A549 (cell line): ENCODE measurements around the gene MAN1C1.

Experiments
- CBX8 ChIP-seq: fragments of 200-600 bp; sonication (generic); IDR thresholded peaks from 2 replicates; pipeline ENCODE4 v1.6.1; 2016
- ESRRA ChIP-seq: fragments of 150-350 bp; IDR thresholded peaks from 2 replicates; pipeline ENCODE4 v1.6.1; 2014; ENCODE audit warnings: mild to moderate bottlenecking, low read length, borderline replicate concordance
- HOXB5 ChIP-seq: fragments of 250-450 bp; sonication (Bioruptor Pico); IDR thresholded peaks from 2 replicates; pipeline ENCODE4 v1.5.0; 2020; ENCODE audit warnings: mild to moderate bottlenecking, moderate library complexity
- KDM1A ChIP-seq: fragments of 200-600 bp; sonication (generic); IDR thresholded peaks from 2 replicates; pipeline ENCODE4 v1.6.1; 2016; ENCODE audit warnings: low read depth, mild to moderate bottlenecking
- MYC ChIP-seq: IDR thresholded peaks from 2 replicates; pipeline ENCODE4 v1.6.1; 2012; ENCODE audit warnings: mild to moderate bottlenecking, inconsistent platforms, low read length, improper control_type of control experiment, borderline replicate concordance
- NR3C1 ChIP-seq: fragments of >200 bp; sonication (Bioruptor Twin); formaldehyde crosslinking; IDR thresholded peaks from 3 replicates; pipeline ENCODE4 v1.6.1; 2017
- POLR2A ChIP-seq: IDR thresholded peaks from 2 replicates; pipeline ENCODE4 v1.6.1; 2012; ENCODE audit warnings: mild to moderate bottlenecking, low read length
- SMC3 ChIP-seq: fragments of >200 bp; sonication (Bioruptor Twin); formaldehyde crosslinking; IDR thresholded peaks from 3 replicates; pipeline ENCODE4 v1.6.1; 2018; ENCODE audit warnings: inconsistent platforms
- ZSCAN20 ChIP-seq: fragments of 250-450 bp; sonication (Bioruptor Pico); IDR thresholded peaks from 2 replicates; pipeline ENCODE4 v1.8.0; 2022; ENCODE audit warnings: mild to moderate bottlenecking, moderate library complexity
- TF ChIP-seq, protein P1 (sequence below): fragments of >200 bp; sonication (Bioruptor Twin); formaldehyde crosslinking; IDR thresholded peaks from 3 replicates; pipeline ENCODE4 v1.5.1; 2016
- TF ChIP-seq, protein P2 (sequence below): IDR thresholded peaks from 2 replicates; pipeline ENCODE4 v1.6.1; 2012; ENCODE audit warnings: low read depth, borderline replicate concordance
- TF ChIP-seq, protein P3 (sequence below): fragments of 200-600 bp; sonication (generic); IDR thresholded peaks from 2 replicates; pipeline ENCODE4 v1.6.1; 2016; ENCODE audit warnings: antibody characterized with exemption, mild to moderate bottlenecking, moderate library complexity

DNA sequence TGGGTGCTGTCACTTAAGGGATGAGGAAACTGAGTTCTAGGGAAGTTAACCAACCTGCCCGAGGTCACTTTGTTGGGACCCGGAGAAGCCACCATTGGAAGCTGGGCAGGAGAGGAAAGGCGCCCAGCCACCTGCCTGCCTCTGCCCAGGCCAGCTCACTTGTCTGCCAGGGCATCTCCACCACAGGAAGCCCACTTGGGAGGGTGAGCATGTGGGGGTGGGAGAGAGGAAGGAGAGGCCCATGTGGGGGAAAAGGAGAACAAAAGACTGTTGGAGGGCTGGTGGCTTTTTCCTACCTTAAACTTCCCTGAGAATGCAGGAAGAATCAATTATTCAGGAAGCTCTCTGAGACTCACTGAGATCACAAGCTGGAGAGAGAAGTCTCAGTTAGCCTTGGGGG, 139.6 kb downstream of the MAN1C1 start:
- TF ChIP-seq, protein P1, sequence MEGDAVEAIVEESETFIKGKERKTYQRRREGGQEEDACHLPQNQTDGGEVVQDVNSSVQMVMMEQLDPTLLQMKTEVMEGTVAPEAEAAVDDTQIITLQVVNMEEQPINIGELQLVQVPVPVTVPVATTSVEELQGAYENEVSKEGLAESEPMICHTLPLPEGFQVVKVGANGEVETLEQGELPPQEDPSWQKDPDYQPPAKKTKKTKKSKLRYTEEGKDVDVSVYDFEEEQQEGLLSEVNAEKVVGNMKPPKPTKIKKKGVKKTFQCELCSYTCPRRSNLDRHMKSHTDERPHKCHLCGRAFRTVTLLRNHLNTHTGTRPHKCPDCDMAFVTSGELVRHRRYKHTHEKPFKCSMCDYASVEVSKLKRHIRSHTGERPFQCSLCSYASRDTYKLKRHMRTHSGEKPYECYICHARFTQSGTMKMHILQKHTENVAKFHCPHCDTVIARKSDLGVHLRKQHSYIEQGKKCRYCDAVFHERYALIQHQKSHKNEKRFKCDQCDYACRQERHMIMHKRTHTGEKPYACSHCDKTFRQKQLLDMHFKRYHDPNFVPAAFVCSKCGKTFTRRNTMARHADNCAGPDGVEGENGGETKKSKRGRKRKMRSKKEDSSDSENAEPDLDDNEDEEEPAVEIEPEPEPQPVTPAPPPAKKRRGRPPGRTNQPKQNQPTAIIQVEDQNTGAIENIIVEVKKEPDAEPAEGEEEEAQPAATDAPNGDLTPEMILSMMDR = no peak
- TF ChIP-seq NR3C1 = no peak
- no peak for TF ChIP-seq ZSCAN20 (CRISPR knock-in tag)
- no peak for TF ChIP-seq POLR2A
- TF ChIP-seq, protein P2, sequence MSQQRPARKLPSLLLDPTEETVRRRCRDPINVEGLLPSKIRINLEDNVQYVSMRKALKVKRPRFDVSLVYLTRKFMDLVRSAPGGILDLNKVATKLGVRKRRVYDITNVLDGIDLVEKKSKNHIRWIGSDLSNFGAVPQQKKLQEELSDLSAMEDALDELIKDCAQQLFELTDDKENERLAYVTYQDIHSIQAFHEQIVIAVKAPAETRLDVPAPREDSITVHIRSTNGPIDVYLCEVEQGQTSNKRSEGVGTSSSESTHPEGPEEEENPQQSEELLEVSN = no peak
- TF ChIP-seq, protein P3, sequence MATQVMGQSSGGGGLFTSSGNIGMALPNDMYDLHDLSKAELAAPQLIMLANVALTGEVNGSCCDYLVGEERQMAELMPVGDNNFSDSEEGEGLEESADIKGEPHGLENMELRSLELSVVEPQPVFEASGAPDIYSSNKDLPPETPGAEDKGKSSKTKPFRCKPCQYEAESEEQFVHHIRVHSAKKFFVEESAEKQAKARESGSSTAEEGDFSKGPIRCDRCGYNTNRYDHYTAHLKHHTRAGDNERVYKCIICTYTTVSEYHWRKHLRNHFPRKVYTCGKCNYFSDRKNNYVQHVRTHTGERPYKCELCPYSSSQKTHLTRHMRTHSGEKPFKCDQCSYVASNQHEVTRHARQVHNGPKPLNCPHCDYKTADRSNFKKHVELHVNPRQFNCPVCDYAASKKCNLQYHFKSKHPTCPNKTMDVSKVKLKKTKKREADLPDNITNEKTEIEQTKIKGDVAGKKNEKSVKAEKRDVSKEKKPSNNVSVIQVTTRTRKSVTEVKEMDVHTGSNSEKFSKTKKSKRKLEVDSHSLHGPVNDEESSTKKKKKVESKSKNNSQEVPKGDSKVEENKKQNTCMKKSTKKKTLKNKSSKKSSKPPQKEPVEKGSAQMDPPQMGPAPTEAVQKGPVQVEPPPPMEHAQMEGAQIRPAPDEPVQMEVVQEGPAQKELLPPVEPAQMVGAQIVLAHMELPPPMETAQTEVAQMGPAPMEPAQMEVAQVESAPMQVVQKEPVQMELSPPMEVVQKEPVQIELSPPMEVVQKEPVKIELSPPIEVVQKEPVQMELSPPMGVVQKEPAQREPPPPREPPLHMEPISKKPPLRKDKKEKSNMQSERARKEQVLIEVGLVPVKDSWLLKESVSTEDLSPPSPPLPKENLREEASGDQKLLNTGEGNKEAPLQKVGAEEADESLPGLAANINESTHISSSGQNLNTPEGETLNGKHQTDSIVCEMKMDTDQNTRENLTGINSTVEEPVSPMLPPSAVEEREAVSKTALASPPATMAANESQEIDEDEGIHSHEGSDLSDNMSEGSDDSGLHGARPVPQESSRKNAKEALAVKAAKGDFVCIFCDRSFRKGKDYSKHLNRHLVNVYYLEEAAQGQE = no peak
- no peak for TF ChIP-seq MYC
- TF ChIP-seq KDM1A = no peak
- no peak for TF ChIP-seq SMC3
- TF ChIP-seq ESRRA = no peak
- TF ChIP-seq CBX8 = no peak
- TF ChIP-seq HOXB5 (CRISPR knock-in tag) = no peak
